LNCAP (cell line): Measurements from ENCODE around the gene XPR1.

Source experiments
- CTCF ChIP-seq: fragments of 450-650 bp; IDR thresholded peaks from 2 replicates; pipeline ENCODE4 v1.5.1; 2017; ENCODE audit warnings: mild to moderate bottlenecking

XPR1 gene

GRCh38 chr1:180837020-180837419, 205.2 kb downstream of the XPR1 start:
- no peak for TF ChIP-seq CTCF

- TF ChIP-seq CTCF, result no peak
Measured at GRCh38 chr1:180838535-180838934, 206.7 kb downstream of the XPR1 start.

- no peak for TF ChIP-seq CTCF
Measured at GRCh38 chr1:180839547-180839946, 207.7 kb downstream of the XPR1 start.

- no peak for TF ChIP-seq CTCF
Measured at GRCh38 chr1:180841415-180841814, 209.6 kb downstream of the XPR1 start.

GRCh38 chr1:180842052-180842451, 210.2 kb downstream of the XPR1 start:
- no peak for TF ChIP-seq CTCF

GRCh38 chr1:180842491-180843275, 210.9 kb downstream of the XPR1 start:
- TF ChIP-seq CTCF, result no peak

- TF ChIP-seq CTCF, result no peak
Measured at GRCh38 chr1:180845352-180845751, 213.5 kb downstream of the XPR1 start.

- no peak for TF ChIP-seq CTCF
Measured at GRCh38 chr1:180848191-180848590, 216.4 kb downstream of the XPR1 start.
